Measurements from ENCODE around the gene RGR. TPM values are rescaled to one million over a fixed set of nuclear protein-coding genes. Genes with fewer than 3 reads are reported as not detected.
A peak's percentile ranks its signal among the peaks of the same experiment; 100 is the strongest.
"Not testable (repeated sequence)": the region's sequence is repeated elsewhere in the genome, so short reads cannot be mapped to it uniquely, and the experiment has no call there.

Gene RGR
- total RNA-seq, 1 experiment from 2014 or later, result 4.5 TPM

GRCh38 chr10:84269773-84270172 is 24.9 kb downstream of the RGR start:
- in situ Hi-C loops (cut with HindIII; ENCODE audit: low pct_unique_long_range_greater_than_20kb, low sequenced_read_pairs), result no loop called here
- no peak for DNase-seq (ENCODE audit: low read depth, low spot score)

GRCh38 chr10:84270708-84271107 is 25.9 kb downstream of the RGR start:
- in situ Hi-C loops (cut with HindIII; ENCODE audit: low pct_unique_long_range_greater_than_20kb, low sequenced_read_pairs), result no loop called here
- DNase-seq (ENCODE audit: low read depth, low spot score), result no peak

DNA sequence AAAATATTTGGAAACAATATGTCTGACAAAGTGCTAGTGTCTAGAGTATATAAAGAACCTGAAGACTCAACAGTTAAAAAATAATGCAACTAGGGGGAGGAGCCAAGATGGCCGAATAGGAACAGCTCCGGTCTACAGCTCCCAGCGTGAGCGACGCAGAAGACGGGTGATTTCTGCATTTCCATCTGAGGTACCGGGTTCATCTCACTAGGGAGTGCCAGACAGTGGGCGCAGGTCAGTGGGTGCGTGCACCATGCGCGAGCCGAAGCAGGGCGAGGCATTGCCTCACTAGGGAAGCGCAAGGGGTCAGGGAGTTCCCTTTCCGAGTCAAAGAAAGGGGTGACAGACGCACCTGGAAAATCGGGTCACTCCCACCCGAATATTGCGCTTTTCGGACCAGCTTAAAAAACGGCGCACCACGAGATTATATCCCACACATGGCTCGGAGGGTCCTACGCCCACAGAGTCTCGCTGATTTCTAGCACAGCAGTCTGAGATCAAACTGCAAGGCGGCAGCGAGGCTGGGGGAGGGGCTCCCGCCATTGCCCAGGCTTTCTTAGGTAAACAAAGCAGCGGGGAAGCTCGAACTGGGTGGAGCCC is 35.1 kb downstream of the RGR start:
- in situ Hi-C loops (cut with HindIII; ENCODE audit: low pct_unique_long_range_greater_than_20kb, low sequenced_read_pairs), result not testable (repeated sequence)
- DNase-seq (ENCODE audit: low read depth, low spot score), result peak; percentile 48

- in situ Hi-C loops (cut with HindIII; ENCODE audit: low pct_unique_long_range_greater_than_20kb, low sequenced_read_pairs), result no loop called here
- DNase-seq (ENCODE audit: low read depth, low spot score), result no peak
Measured at GRCh38 chr10:84286695-84287094, 41.8 kb downstream of the RGR start.

DNA sequence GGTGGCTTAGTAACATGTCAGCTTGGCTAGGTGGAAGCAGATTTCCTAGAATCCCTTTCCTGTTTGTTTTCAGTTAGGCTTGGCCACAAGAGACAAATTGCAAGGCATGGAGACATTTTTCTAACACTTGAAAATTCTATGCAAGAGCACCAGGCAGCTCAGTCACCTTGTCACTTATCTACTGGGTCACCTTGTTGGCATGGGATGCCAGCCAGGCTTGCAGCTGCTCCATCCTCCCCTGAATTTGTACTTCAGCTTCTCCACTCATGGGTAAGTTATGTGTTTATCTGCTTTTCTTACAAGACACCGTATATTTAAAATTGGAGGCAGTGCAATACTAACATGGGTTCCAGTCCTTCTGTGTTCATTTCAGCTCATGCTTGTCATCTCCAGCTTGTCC is 43.3 kb downstream of the RGR start:
- in situ Hi-C loops (cut with HindIII; ENCODE audit: low pct_unique_long_range_greater_than_20kb, low sequenced_read_pairs), result no loop called here

DNA sequence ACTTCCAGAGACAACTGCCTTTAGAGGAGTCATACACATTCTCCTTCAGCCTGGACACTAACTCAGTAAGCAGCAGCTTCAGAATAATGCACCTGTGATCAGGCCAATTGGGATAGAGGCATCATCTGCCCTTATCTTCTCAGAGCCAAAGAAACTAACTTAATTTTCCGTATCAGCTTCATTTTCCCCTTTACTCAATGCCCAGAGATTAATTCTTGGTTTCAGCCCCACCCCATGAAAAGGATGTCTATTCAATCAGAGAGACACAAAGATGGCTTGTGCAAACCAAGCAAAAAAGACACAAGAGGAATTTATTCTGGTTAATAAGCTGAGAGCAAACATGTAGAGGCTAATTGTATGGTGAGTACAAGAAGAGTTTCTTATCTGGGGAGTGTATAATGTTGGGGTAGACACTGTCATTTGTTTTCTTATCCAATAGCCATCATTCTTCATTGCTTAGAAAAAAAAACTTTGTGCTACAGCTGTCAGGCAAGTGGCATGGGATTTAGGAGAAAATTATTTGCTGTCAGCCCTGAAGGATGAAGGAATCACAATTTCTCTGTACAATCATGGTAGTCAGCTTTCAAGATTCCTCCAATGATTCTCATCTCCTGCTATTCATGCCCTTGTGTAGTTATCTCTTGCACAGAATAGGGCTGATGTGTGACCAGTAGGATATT is 44.8 kb downstream of the RGR start:
- in situ Hi-C loops (cut with HindIII; ENCODE audit: low pct_unique_long_range_greater_than_20kb, low sequenced_read_pairs), result no loop called here
- DNase-seq (ENCODE audit: low read depth, low spot score), result no peak

More for the DNA sequence above, 43.3 kb downstream of the RGR start:
- DNase-seq (ENCODE audit: low read depth, low spot score), result no peak

DNA sequence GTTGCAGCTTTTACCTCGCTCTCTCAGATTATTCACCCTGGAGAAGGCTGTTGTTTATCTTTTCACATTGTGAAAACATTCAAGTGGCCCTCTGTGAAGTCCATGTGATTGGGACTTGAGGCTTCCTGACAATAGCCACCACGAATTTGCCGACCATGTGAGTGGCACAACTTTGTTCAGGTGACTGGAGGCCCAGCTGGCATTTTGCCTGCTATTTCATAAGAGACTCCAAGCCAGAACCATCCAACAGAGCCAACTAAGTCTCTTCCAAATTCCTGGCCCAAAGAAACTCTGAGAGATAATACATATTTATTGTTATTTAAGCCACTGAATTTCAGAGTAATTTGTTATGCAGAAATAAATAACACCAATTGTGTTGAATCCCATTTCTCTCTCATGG is 45.4 kb downstream of the RGR start:
- in situ Hi-C loops (cut with HindIII; ENCODE audit: low pct_unique_long_range_greater_than_20kb, low sequenced_read_pairs), result no loop called here
- no peak for DNase-seq (ENCODE audit: low read depth, low spot score)

GRCh38 chr10:84291384-84291783 is 46.5 kb downstream of the RGR start:
- no peak for DNase-seq (ENCODE audit: low read depth, low spot score)
- in situ Hi-C loops (cut with HindIII; ENCODE audit: low pct_unique_long_range_greater_than_20kb, low sequenced_read_pairs), result no loop called here

- no peak for DNase-seq (ENCODE audit: low read depth, low spot score)
- in situ Hi-C loops (cut with HindIII; ENCODE audit: low pct_unique_long_range_greater_than_20kb, low sequenced_read_pairs), result no loop called here
Measured at GRCh38 chr10:84292502-84292901, 47.6 kb downstream of the RGR start.

DNA sequence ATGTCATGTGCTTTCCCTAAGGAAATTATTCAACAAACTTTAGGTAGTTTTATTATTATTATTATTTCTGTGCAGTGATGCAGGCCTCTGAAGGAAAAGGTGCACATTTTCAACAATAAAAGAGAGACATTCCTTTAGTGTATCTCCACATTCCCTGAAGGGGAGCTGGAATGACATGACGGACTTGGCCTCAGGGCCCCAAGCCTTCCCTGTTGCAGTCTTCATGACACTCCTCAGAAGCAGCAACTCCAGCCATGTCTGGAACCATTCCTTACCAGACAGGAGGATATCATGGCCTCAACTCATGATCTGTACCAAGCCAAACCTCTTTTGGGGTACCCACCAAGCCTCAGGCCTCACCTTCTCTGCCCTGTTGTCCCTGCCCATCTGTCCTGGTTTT is 48.3 kb downstream of the RGR start:
- DNase-seq (ENCODE audit: low read depth, low spot score), result no peak
- in situ Hi-C loops (cut with HindIII; ENCODE audit: low pct_unique_long_range_greater_than_20kb, low sequenced_read_pairs), result no loop called here

GRCh38 chr10:84293574-84294016 is 48.7 kb downstream of the RGR start:
- in situ Hi-C loops (cut with HindIII; ENCODE audit: low pct_unique_long_range_greater_than_20kb, low sequenced_read_pairs), result no loop called here
- DNase-seq (ENCODE audit: low read depth, low spot score), result no peak

- in situ Hi-C loops (cut with HindIII; ENCODE audit: low pct_unique_long_range_greater_than_20kb, low sequenced_read_pairs), result no loop called here
- no peak for DNase-seq (ENCODE audit: low read depth, low spot score)
Measured at GRCh38 chr10:84294766-84295447, 50.1 kb downstream of the RGR start.

- in situ Hi-C loops (cut with HindIII; ENCODE audit: low pct_unique_long_range_greater_than_20kb, low sequenced_read_pairs), result no loop called here
- DNase-seq (ENCODE audit: low read depth, low spot score), result no peak
Measured at GRCh38 chr10:84296091-84296981, 51.5 kb downstream of the RGR start.

GRCh38 chr10:84298057-84298456 is 53.2 kb downstream of the RGR start:
- in situ Hi-C loops (cut with HindIII; ENCODE audit: low pct_unique_long_range_greater_than_20kb, low sequenced_read_pairs), result no loop called here
- DNase-seq (ENCODE audit: low read depth, low spot score), result no peak

GRCh38 chr10:84302223-84302622 is 57.4 kb downstream of the RGR start:
- in situ Hi-C loops (cut with HindIII; ENCODE audit: low pct_unique_long_range_greater_than_20kb, low sequenced_read_pairs), result no loop called here
- no peak for DNase-seq (ENCODE audit: low read depth, low spot score)

- in situ Hi-C loops (cut with HindIII; ENCODE audit: low pct_unique_long_range_greater_than_20kb, low sequenced_read_pairs), result no loop called here
- no peak for DNase-seq (ENCODE audit: low read depth, low spot score)
Measured at GRCh38 chr10:84306751-84307384, 62.0 kb downstream of the RGR start.

GRCh38 chr10:84308021-84308420 is 63.2 kb downstream of the RGR start:
- in situ Hi-C loops (cut with HindIII; ENCODE audit: low pct_unique_long_range_greater_than_20kb, low sequenced_read_pairs), result no loop called here
- DNase-seq (ENCODE audit: low read depth, low spot score), result no peak

Measured in SK-MEL-5 (cell line).